ENCODE measurements around the gene TRIM10. TPM values are rescaled to one million over a fixed set of nuclear protein-coding genes. Genes with fewer than 3 reads are reported as not detected.

Gene TRIM10
- not detected for polyA plus RNA-seq (2013, experiment 1 of 2)
- polyA plus RNA-seq (2013, experiment 2 of 2), result not detected

GRCh38 chr6:30160785-30161531 lies at the start of gene TRIM10:
TRIM10 (minus strand) TSS chr6:30161211; CDS start chr6:30160858, 353 bp downstream.
- Histone ChIP-seq H2BK12ac (ENCODE audit: low read length in 2 of 2) (no peak within 1 kb of the TSS), H3K23ac (ENCODE audit: low read length in 2 of 2) (no peak within 1 kb of the TSS)

GRCh38 chr6:30207619-30208295 lies 46.7 kb upstream of the TRIM10 start:
- Histone ChIP-seq H2BK12ac (ENCODE audit: low read length in 2 of 2) (no peak overlapping the region), H4K8ac (ENCODE audit: low read length) (no peak overlapping the region), H3K9me3 (ENCODE audit: control insufficient read depth, low read length) (no peaks in the 10 kb centered on the region), H3K27me3 (ENCODE audit: control insufficient read depth in 1 of 2, insufficient read depth in 1 of 2, low read length in 2 of 2) (no peaks in the 10 kb centered on the region), H2AK5ac (ENCODE audit: low read length, severe bottlenecking) (no peak overlapping the region), H3K18ac (ENCODE audit: low read depth in 1 of 2, low read length in 2 of 2) (no peak overlapping the region), H3K36me3 (ENCODE audit: control insufficient read depth in 1 of 2, insufficient read depth in 2 of 2, low read depth in 1 of 2, low read length in 2 of 2) (peaks cover 0 to 15% of the 10 kb centered on the region in 2 experiments), H3K79me1 (replicated peaks; ENCODE audit: low read length, poor library complexity, severe bottlenecking) (peaks cover 39% of the 10 kb centered on the region), H2BK5ac (ENCODE audit: low read depth, low read length, poor library complexity, severe bottlenecking) (no peak overlapping the region), H3K14ac (ENCODE audit: low read length in 2 of 2) (no peak overlapping the region), H3K4me2 (ENCODE audit: low read length, poor library complexity, severe bottlenecking) (no peak overlapping the region), H3K4me3 (ENCODE audit: insufficient read depth in 1 of 2, low read depth in 1 of 2, low read length in 2 of 2) (peak overlapping the region in 1 of 2 experiments; percentile 26), H2BK120ac (ENCODE audit: low read depth, low read length) (no peak overlapping the region), H2BK15ac (ENCODE audit: low read depth, poor library complexity, severe bottlenecking) (no peak overlapping the region), H3K23ac (ENCODE audit: low read length in 2 of 2) (no peak overlapping the region), H3K4ac (ENCODE audit: low read depth in 1 of 2, low read length in 2 of 2) (no peak overlapping the region), H3K27ac (ENCODE audit: low read length, poor library complexity, severe bottlenecking) (no peak overlapping the region), H3K4me1 (ENCODE audit: control insufficient read depth, insufficient read depth, low read depth, low read length) (peaks cover 12% of the 10 kb centered on the region), H3K9ac (ENCODE audit: low read length) (peak overlapping the region; percentile 10), H4K91ac (ENCODE audit: low read length) (no peak overlapping the region), H2AFZ (ENCODE audit: low read depth, low read length) (no peak overlapping the region)
- 66% methylated on average over 4 of the region's 4 CpGs for WGBS
- no peak for DNase-seq

More at GRCh38 chr6:30160785-30161531, at the start of gene TRIM10:
- Histone ChIP-seq H3K18ac (ENCODE audit: low read depth in 1 of 2, low read length in 2 of 2) (no peak within 1 kb of the TSS), H2AFZ (ENCODE audit: low read depth, low read length) (no peak within 1 kb of the TSS), H3K27ac (ENCODE audit: low read length, poor library complexity, severe bottlenecking) (no peak within 1 kb of the TSS), H3K4me1 (ENCODE audit: control insufficient read depth, insufficient read depth, low read depth, low read length) (peaks cover 5% of the 10 kb centered on the region), H2BK5ac (ENCODE audit: low read depth, low read length, poor library complexity, severe bottlenecking) (no peak within 1 kb of the TSS), H3K4me3 (ENCODE audit: insufficient read depth in 1 of 2, low read depth in 1 of 2, low read length in 2 of 2) (no peak within 1 kb of the TSS), H4K91ac (ENCODE audit: low read length) (no peak within 1 kb of the TSS), H3K14ac (ENCODE audit: low read length in 2 of 2) (peak within 1 kb of the TSS in 1 of 2 experiments; percentile 48), H2AK5ac (ENCODE audit: low read length, severe bottlenecking) (no peak within 1 kb of the TSS), H4K8ac (ENCODE audit: low read length) (no peak within 1 kb of the TSS), H2BK15ac (ENCODE audit: low read depth, poor library complexity, severe bottlenecking) (no peak within 1 kb of the TSS), H3K36me3 (ENCODE audit: control insufficient read depth in 1 of 2, insufficient read depth in 2 of 2, low read depth in 1 of 2, low read length in 2 of 2) (no peaks in the 10 kb centered on the region), H2BK120ac (ENCODE audit: low read depth, low read length) (no peak within 1 kb of the TSS), H3K9ac (ENCODE audit: low read length) (no peak within 1 kb of the TSS), H3K4me2 (ENCODE audit: low read length, poor library complexity, severe bottlenecking) (no peak within 1 kb of the TSS), H3K4ac (ENCODE audit: low read depth in 1 of 2, low read length in 2 of 2) (no peak within 1 kb of the TSS), H3K79me1 (replicated peaks; ENCODE audit: low read length, poor library complexity, severe bottlenecking) (no peaks in the 10 kb centered on the region), H3K9me3 (ENCODE audit: control insufficient read depth, low read length) (no peaks in the 10 kb centered on the region), H3K27me3 (ENCODE audit: control insufficient read depth in 1 of 2, insufficient read depth in 1 of 2, low read length in 2 of 2) (peaks cover 12 to 29% of the 10 kb centered on the region in 2 experiments)
- 77% methylated on average over 3 of the region's 4 CpGs for WGBS
- DNase-seq, result no peak

- H3K36me3 ChIP-seq (ENCODE audit: control insufficient read depth in 1 of 2, insufficient read depth in 2 of 2, low read depth in 1 of 2, low read length in 2 of 2), result peaks cover 0 to 15% of the 10 kb centered on the region in 2 experiments
- H2BK15ac ChIP-seq (ENCODE audit: low read depth, poor library complexity, severe bottlenecking), result peak overlapping the region; percentile 74
- H3K27me3 ChIP-seq (ENCODE audit: control insufficient read depth in 1 of 2, insufficient read depth in 1 of 2, low read length in 2 of 2), result no peaks in the 10 kb centered on the region
- H3K9me3 ChIP-seq (ENCODE audit: control insufficient read depth, low read length), result no peaks in the 10 kb centered on the region
- H3K4ac ChIP-seq (ENCODE audit: low read depth in 1 of 2, low read length in 2 of 2), result no peak overlapping the region
- no peak overlapping the region for H3K4me2 ChIP-seq (ENCODE audit: low read length, poor library complexity, severe bottlenecking)
- no peak overlapping the region for H3K18ac ChIP-seq (ENCODE audit: low read depth in 1 of 2, low read length in 2 of 2)
- peak overlapping the region in 1 of 2 experiments; percentile 64 for H3K14ac ChIP-seq (ENCODE audit: low read length in 2 of 2)
- no peak overlapping the region for H3K23ac ChIP-seq (ENCODE audit: low read length in 2 of 2)
- 64% methylated on average over 11 of the region's 11 CpGs for WGBS
- peak; percentile 30 for DNase-seq
- peak overlapping the region; percentile 3 for H3K27ac ChIP-seq (ENCODE audit: low read length, poor library complexity, severe bottlenecking)
- no peak overlapping the region for H4K8ac ChIP-seq (ENCODE audit: low read length)
- no peak overlapping the region for H2BK5ac ChIP-seq (ENCODE audit: low read depth, low read length, poor library complexity, severe bottlenecking)
- peak overlapping the region; percentile 7 for H3K9ac ChIP-seq (ENCODE audit: low read length)
- no peak overlapping the region for H2AFZ ChIP-seq (ENCODE audit: low read depth, low read length)
- H2BK12ac ChIP-seq (ENCODE audit: low read length in 2 of 2), result peak overlapping the region in 1 of 2 experiments; percentile 67
- H3K79me1 ChIP-seq (replicated peaks; ENCODE audit: low read length, poor library complexity, severe bottlenecking), result peaks cover 38% of the 10 kb centered on the region
- no peak overlapping the region for H2AK5ac ChIP-seq (ENCODE audit: low read length, severe bottlenecking)
- no peak overlapping the region for H4K91ac ChIP-seq (ENCODE audit: low read length)
- H3K4me3 ChIP-seq (ENCODE audit: insufficient read depth in 1 of 2, low read depth in 1 of 2, low read length in 2 of 2), result peak overlapping the region in 1 of 2 experiments; percentile 26
- no peak overlapping the region for H2BK120ac ChIP-seq (ENCODE audit: low read depth, low read length)
- H3K4me1 ChIP-seq (ENCODE audit: control insufficient read depth, insufficient read depth, low read depth, low read length), result peaks cover 12% of the 10 kb centered on the region
Observed at GRCh38 chr6:30206799-30207618, 46.0 kb upstream of the TRIM10 start.

Data from mesenchymal stem cell (in vitro differentiated cells and primary cell).